TTC549 (cell line): ENCODE data around the gene LONRF3.

Source experiments
- FAIRE-seq: peaks from 2 replicates; lab custom pipeline; 2012; peaks lifted over from hg19 to GRCh38; lab: Jason Lieb, UNC

LONRF3 gene

GRCh38 chrX:118974088-118974907 is at the start of gene LONRF3:
Gene LONRF3 (plus strand): TSS chrX:118974618. CDS start chrX:118974781, 163 bp downstream.
- FAIRE-seq = no peak

DNA sequence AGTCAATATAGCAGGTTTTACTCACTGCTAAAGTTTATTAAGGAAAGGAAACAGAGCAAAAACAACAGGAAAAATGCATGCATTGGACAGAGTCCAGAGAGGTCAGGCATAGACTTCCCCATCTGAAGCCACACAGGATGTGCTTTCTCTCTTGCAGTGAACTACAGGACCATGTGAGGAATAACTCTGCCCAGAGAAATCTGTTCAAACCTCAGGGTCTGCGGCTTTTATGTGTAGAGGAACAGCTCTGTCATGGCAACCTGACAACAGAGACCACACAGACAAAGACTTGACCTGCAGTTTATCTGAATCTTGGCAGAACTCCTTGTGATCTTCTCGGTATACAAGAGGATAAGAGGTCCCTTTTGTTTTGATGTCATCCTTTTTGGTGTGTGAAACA is 46.3 kb upstream of the LONRF3 start:
- no peak for FAIRE-seq

DNA sequence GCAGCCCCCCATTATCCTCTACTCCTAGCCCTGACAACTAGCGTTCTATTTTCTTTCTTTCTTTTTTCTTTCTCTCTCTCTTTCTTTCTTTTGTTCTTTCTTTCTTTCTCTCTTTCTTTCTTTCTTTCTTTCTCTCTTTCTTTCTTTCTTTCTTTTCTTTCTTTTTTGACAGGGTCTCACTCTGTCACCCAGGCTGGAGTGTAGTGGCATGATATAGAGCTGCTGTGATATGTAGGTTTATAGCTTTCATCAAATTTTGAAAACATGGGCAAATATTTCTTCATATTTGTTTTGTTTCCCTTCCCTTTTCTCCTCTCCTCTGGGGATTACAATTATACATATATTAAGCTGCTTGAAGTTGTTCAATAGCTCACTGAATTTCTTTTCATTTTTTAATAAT is 39.1 kb upstream of the LONRF3 start:
- FAIRE-seq = no peak

- no peak for FAIRE-seq
These were observed 33.3 kb upstream of the LONRF3 start for GRCh38 chrX:118941147-118941546.

DNA sequence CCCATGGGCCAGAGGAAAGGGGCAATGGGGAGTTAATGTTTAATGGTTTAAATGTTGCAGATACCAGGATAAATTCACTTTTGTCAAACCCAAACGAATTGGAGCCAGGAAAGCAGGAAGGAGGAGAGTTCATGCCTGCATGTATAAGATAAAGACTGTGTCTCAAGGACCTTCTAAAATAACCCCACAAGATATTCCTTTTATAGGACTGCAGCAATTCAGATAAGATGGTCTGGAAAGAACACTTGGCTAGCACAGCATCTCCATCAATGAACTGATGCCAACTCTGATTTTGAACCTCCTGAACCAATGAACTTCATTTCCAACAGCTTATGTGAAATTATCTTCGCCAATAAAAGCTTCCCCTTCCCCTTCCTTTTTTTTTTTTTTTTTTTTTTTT is 31.3 kb upstream of the LONRF3 start:
- no peak for FAIRE-seq

GRCh38 chrX:118945921-118946320 is 28.5 kb upstream of the LONRF3 start:
- no peak for FAIRE-seq

GRCh38 chrX:118948270-118948669 is 26.1 kb upstream of the LONRF3 start:
- no peak for FAIRE-seq

- FAIRE-seq = no peak
These were observed 12.4 kb upstream of the LONRF3 start for GRCh38 chrX:118961866-118962560.

GRCh38 chrX:118963159-118963558 is 11.3 kb upstream of the LONRF3 start:
- no peak for FAIRE-seq

DNA sequence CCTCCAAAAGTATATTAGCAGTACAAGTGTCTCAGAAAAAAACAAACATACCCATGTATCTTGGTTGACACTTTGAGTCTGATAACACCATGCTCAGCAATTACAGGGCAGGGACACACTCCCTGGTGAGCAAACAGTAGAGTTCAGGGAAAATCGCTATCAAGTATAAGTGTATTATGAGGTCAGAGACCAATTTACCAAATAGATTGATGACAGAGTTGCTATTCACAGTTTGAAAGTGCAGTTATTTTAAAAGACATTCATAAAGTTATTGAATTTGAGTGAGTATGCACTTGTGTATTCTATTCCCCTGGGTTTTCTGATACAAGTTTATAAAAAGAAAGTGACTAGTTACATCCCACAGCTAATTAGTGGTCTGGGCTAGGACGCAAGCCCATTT is 10.2 kb upstream of the LONRF3 start:
- FAIRE-seq = no peak

DNA sequence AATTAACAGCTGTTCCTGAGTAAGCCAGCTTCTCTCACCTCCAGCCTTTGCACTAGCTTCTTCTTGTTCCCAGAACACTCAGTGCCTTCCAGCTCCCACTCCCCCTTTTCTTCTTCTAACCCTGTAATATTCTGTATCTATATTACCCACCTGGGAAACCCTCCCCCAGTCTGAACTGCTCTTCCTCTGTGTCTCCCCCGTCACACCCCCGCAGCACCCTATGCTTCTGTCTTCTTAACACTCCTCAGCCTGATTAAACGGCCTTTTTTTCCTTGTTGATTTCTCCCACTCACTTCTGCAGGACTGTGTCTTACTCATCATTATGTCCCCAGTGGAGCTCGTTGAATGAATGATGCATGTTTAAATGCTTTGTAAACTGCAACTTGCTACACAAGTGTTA is 9.0 kb upstream of the LONRF3 start:
- no peak for FAIRE-seq

DNA sequence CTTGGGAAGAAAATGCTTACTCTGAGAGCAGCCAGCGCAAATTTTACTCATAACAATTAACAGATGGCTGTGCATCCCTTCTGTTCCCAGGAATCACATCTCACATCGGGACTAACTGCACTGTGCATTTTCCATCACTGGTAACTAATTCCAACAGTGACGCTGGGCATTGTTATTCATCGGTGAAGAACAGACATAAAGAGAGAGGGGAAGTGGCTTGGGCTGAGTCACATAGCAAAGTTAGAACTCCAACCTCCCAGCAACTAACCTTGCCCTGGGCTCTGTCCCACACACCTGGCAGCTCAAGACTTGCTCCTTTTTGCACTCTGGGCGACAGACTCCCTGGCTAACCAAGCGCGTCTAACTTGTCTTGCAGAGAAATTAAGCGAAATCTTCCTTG is 6.4 kb upstream of the LONRF3 start:
- no peak for FAIRE-seq

DNA sequence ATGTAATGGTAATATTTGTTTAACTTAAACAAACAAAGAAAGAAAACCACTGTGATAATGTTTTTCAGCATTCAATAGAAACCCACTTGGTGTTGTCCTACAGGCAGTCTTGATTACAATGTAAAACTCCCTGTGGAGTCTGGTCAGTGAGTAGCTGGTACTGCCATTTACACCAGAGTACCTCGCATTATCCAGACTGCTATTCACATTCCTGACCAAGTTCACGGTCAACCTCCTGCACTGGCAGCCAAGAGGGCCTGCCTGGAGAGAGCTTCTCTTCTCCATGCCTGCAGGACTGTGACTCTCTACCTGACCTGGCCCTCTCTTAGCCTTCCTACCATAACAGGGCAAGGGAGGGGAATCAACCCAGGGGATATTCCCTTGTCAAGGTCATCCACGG is 2.9 kb upstream of the LONRF3 start:
- FAIRE-seq = no peak

DNA sequence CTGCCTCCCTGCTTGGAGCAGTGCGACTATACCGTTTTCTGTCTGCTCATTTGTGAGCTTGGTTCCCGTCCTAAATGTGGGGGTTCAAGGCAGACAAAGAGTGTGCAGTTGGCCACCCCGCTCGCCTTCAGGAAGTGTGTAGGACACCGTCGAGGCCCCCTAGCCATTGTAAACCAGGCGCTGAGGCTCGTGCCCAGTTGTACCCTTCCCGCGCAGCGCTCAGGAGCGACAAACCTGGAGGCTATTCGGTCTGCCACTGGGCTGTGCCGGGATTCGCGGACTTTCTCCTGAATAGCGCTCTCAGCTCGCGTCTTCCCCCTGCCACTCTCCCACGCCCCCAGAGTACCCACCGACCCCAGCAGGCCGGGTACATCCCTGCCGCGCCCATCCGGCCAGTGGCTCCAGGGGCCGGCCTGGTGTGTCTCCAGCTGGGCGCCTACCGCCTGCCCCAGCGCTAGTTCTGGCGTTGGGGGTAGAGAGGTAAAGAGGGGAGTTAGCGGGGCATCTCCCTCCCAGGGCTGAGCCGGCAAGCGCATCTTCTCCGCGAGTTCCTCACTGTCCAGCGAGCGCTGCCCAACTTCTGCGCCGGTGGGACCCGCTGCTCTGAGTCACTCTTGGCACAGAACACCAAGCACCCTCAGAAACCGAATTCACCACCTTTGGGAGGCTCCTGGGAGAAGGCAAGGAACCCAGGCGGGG is 880 bp upstream of the LONRF3 start:
- no peak for FAIRE-seq

- FAIRE-seq = no peak
These were observed 672 bp downstream of the LONRF3 start for GRCh38 chrX:118974908-118975671.

GRCh38 chrX:118975831-118976598 is 1.6 kb downstream of the LONRF3 start:
- no peak for FAIRE-seq

DNA sequence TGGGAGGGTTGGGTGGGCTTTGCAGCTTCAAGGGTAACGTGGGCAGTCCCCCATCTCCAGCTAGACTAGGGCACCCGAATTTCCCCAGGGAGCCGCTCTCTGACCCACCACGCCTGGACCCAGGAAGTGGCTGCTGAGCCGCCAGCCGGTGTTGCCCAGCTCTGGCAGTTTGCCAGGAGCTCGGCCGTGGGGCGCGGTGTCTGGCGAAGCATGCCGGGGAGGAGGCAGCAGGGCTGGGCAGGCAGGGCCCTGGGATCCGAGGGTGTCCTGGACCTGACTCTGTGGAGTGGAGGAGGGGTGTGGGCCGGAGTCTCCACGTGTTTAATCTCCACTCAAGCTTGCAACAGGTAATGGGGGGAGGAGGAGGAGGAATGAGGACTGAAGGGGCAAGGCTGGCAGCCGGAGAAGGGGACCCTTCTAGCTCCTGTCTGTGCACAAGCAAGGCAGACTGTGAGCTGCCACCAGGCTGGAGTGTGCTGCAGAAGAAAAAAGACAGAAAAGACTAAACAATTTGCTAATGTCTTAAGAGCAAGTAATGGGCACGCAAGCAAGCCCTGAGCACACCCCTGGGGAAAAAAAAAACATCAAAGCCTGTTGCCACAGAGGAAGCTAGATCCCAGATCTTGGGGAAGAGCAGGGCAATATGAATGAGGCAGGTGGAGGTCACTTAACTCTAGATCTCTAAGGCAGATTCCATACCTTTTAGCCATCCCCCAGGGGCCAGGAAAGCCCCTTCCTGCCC is 2.4 kb downstream of the LONRF3 start:
- no peak for FAIRE-seq

GRCh38 chrX:118977424-118977823 is 3.0 kb downstream of the LONRF3 start:
- no peak for FAIRE-seq

- FAIRE-seq = no peak
These were observed 4.0 kb downstream of the LONRF3 start for GRCh38 chrX:118978451-118978850.

DNA sequence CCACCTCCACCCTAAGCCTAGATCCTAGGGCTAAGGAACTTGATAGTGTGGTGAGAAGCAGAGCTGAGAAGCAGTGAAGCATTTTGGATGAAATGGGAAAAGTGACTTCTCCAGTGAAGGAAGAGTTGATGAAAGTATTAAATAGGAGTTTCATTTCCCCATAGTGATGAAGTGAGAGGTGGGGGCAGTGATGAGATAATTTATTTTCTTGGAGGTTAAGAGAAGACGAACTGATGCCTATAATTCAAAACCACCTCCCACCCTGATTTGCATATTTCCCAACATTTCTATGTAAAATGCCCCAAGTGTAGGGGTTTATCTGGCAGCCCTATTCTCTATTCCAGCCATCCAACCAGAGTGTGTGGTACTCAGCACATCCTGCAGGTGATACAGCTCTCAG is 6.3 kb downstream of the LONRF3 start:
- no peak for FAIRE-seq

GRCh38 chrX:118983513-118983912 is 9.1 kb downstream of the LONRF3 start:
- FAIRE-seq = no peak
